IMR-90 (cell line): ENCODE results near the gene CYP46A1. TPM values are rescaled to one million over a fixed set of nuclear protein-coding genes. Genes with fewer than 3 reads are reported as not detected.

Experiments
- ATAC-seq: fragments of 200-7000 bp; cut with Tn5 transposase; 2 replicates; pipeline ENCODE4 v1.9.1; 2020; ENCODE audit warnings: low read depth, mild to moderate bottlenecking, moderate library complexity
- BruUV-seq: library from RNA; stranded (reverse); fragments of 400-500 nt; replicated peaks from 2 replicates; lab custom pipeline; 2021; lab: Mats Ljungman, UMichigan
- CTCF ChIA-PET: fragments of 300-600 bp; formaldehyde crosslinking; extraction: SDS; loops from one replicate; lab custom pipeline; 2021; ENCODE audit warnings: antibody characterized with exemption; lab: Yijun Ruan, JAX
- POLR2A ChIA-PET: fragments of 300-600 bp; sonication (Branson Sonifier 250); formaldehyde crosslinking; loops from one replicate; lab custom pipeline; 2022; ENCODE audit warnings: antibody characterized with exemption; ENCODE audit not compliant: unreplicated experiment; lab: Charles Lee
- DNase-seq: peaks from one replicate; pipeline ENCODE4 v3.0.0; 2013
- H2AFZ ChIP-seq: replicated peaks from 2 replicates; pipeline ENCODE3; 2013; ENCODE audit warnings: low read length, mild to moderate bottlenecking; ENCODE audit not compliant: poor library complexity
- H2AK5ac ChIP-seq: 2 replicates; pipeline ENCODE4 v1.6.1; 2013; ENCODE audit warnings: low read depth, low read length, inconsistent platforms
- H2AK9ac ChIP-seq: replicated peaks from 2 replicates; pipeline ENCODE3; 2013; ENCODE audit warnings: mild to moderate bottlenecking, low read depth, low read length, moderate library complexity; ENCODE audit not compliant: poor library complexity
- H2BK120ac ChIP-seq: 2 replicates; pipeline ENCODE4 v1.6.1; 2013; ENCODE audit warnings: low read depth, low read length, inconsistent platforms
- H2BK15ac ChIP-seq: 3 replicates; pipeline ENCODE4 v1.6.1; 2013; ENCODE audit warnings: low read depth, low read length, inconsistent platforms
- H2BK20ac ChIP-seq: 2 replicates; pipeline ENCODE4 v1.6.1; 2013; ENCODE audit warnings: low read depth, mild to moderate bottlenecking, inconsistent platforms, low read length, moderate library complexity
- H2BK5ac ChIP-seq: 2 replicates; pipeline ENCODE4 v1.6.1; 2013; ENCODE audit warnings: mild to moderate bottlenecking, low read depth, low read length, inconsistent platforms; ENCODE audit not compliant: poor library complexity, severe bottlenecking
- H3K14ac ChIP-seq: replicated peaks from 2 replicates; pipeline ENCODE4 v1.6.1; 2013; ENCODE audit warnings: low read depth, low read length, inconsistent platforms
- H3K18ac ChIP-seq: 2 replicates; pipeline ENCODE4 v1.6.1; 2013; ENCODE audit warnings: low read depth, low read length, control low read depth
- H3K23ac ChIP-seq: 2 replicates; pipeline ENCODE4 v1.6.1; 2013; ENCODE audit warnings: low read depth, low read length, inconsistent platforms
- H3K27ac ChIP-seq: 2 replicates; pipeline ENCODE4 v1.5.1; 2013; ENCODE audit warnings: mild to moderate bottlenecking, control low read depth, low read length; ENCODE audit not compliant: insufficient read depth
- H3K27me3 ChIP-seq: 2 replicates; pipeline ENCODE4 v1.6.1; 2013; ENCODE audit warnings: low read length; ENCODE audit not compliant: control insufficient read depth, insufficient read depth
- H3K36me3 ChIP-seq: 2 replicates; pipeline ENCODE4 v1.6.1; 2013; ENCODE audit warnings: low read length, mixed read lengths; ENCODE audit not compliant: control insufficient read depth, insufficient read depth
- H3K4ac ChIP-seq: 2 replicates; pipeline ENCODE4 v1.6.1; 2013; ENCODE audit warnings: low read depth, low read length, inconsistent platforms
- H3K4me1 ChIP-seq: 2 replicates; pipeline ENCODE4 v1.6.1; 2013; ENCODE audit warnings: low read length, mixed read lengths; ENCODE audit not compliant: control insufficient read depth, insufficient read depth
- H3K4me2 ChIP-seq: 2 replicates; pipeline ENCODE4 v1.6.1; 2013; ENCODE audit warnings: low read depth, mild to moderate bottlenecking, control low read depth, low read length, moderate library complexity
- H3K4me3 ChIP-seq: 2 replicates; pipeline ENCODE4 v1.5.1; 2013; ENCODE audit warnings: low read depth, mild to moderate bottlenecking, control low read depth, low read length, moderate library complexity; ENCODE audit not compliant: insufficient read depth
- H3K56ac ChIP-seq: 2 replicates; pipeline ENCODE4 v1.6.1; 2013; ENCODE audit warnings: low read length, inconsistent platforms; ENCODE audit not compliant: insufficient read depth; ENCODE audit errors: extremely low read depth
- H3K79me1 ChIP-seq, 2 experiments: 2 replicates each; pipeline ENCODE4 v1.6.1; 2013; ENCODE audit warnings: low read length in 2 of 2, inconsistent platforms in 1 of 2, low read depth in 1 of 2
- H3K9ac ChIP-seq: 2 replicates; pipeline ENCODE4 v1.6.1; 2013; ENCODE audit warnings: low read depth, low read length, control low read depth
- H3K9me1 ChIP-seq: 2 replicates; pipeline ENCODE4 v1.6.1; 2013; ENCODE audit warnings: low read length, inconsistent platforms; ENCODE audit not compliant: insufficient read depth
- H3K9me3 ChIP-seq: 2 replicates; pipeline ENCODE4 v1.6.1; 2013; ENCODE audit warnings: low read length; ENCODE audit not compliant: control insufficient read depth, insufficient read depth
- H4K20me1 ChIP-seq: 2 replicates; pipeline ENCODE4 v1.6.1; 2013; ENCODE audit warnings: low read length, inconsistent platforms; ENCODE audit not compliant: insufficient read depth
- H4K5ac ChIP-seq: 2 replicates; pipeline ENCODE4 v1.6.1; 2013; ENCODE audit warnings: mild to moderate bottlenecking, low read depth, low read length, control low read depth
- H4K8ac ChIP-seq, 2 experiments: 2 replicates each; pipeline ENCODE4 v1.6.1; 2013; ENCODE audit warnings: low read depth in 2 of 2, low read length in 2 of 2, control low read depth in 1 of 2, inconsistent platforms in 1 of 2
- H4K91ac ChIP-seq: 2 replicates; pipeline ENCODE4 v1.6.1; 2013; ENCODE audit warnings: low read depth, low read length, inconsistent platforms; ENCODE audit not compliant: insufficient read depth
- CEBPB ChIP-seq: IDR thresholded peaks from 2 replicates; pipeline ENCODE4 v1.6.1; 2012; ENCODE audit warnings: low read depth, low read length, improper control_type of control experiment
- CHD1 ChIP-seq: IDR thresholded peaks from 2 replicates; pipeline ENCODE4 v1.6.1; 2012; ENCODE audit warnings: low read depth, low read length, improper control_type of control experiment
- CTCF ChIP-seq: conservative IDR thresholded peaks from 2 replicates; pipeline ENCODE4 v1.5.1; 2012; ENCODE audit warnings: mild to moderate bottlenecking, low read depth, low read length, improper control_type of control experiment
- ELK1 ChIP-seq: fragments of 150-350 bp; IDR thresholded peaks from 2 replicates; pipeline ENCODE4 v1.6.1; 2016; ENCODE audit warnings: low read depth, mild to moderate bottlenecking, low read length, moderate library complexity, borderline replicate concordance
- NFE2L2 ChIP-seq: fragments of 150-350 bp; IDR thresholded peaks from 2 replicates; pipeline ENCODE4 v1.6.1; 2016; ENCODE audit warnings: low read depth, mild to moderate bottlenecking, low read length
- POLR2A ChIP-seq: IDR thresholded peaks from 2 replicates; pipeline ENCODE4 v1.6.1; 2012; ENCODE audit warnings: mild to moderate bottlenecking, low read depth, low read length
- RFX5 ChIP-seq: IDR thresholded peaks from 2 replicates; pipeline ENCODE4 v1.8.0; 2012; ENCODE audit warnings: low read depth, mild to moderate bottlenecking, low read length, moderate library complexity
- WGBS, 2 experiments: methylation state at CpG; one replicate each; pipeline versions ENCODE4 v1.1.5 to v1.1.7; 2013; ENCODE audit warnings: missing lambda C conversion rate in 2 of 2; ENCODE audit not compliant: insufficient read length in 1 of 2; ENCODE audit errors: extremely low coverage in 2 of 2; 5-methylcytosine and 5-hydroxymethylcytosine counted together
- dilution Hi-C: fragments of 300-500 bp; cut with HindIII; formaldehyde crosslinking; loops from one replicate; pipeline ENCODE4 v1.14.3; 2018; ENCODE audit warnings: low sequenced_read_pairs; ENCODE audit not compliant: unreplicated experiment
- in situ Hi-C: fragments of 300-500 bp; cut with MboI; formaldehyde crosslinking; loops from 3 replicates; pipeline ENCODE4 v1.14.3; 2019; ENCODE audit warnings: low sequenced_read_pairs, inconsistent platforms, mixed read lengths
- intact Hi-C: fragments of 100-400 bp; cut with micrococcal nuclease; formaldehyde crosslinking; loops from 2 replicates; pipeline ENCODE4 v1.10.0; 2022
- polyA plus RNA-seq, 3 experiments: library from polyadenylated mRNA; depleted of rRNA; stranded (reverse); fragments of >200 nt; gene quantifications; 2 replicates each; pipeline ENCODE4 v1.2.3, GENCODE V29; 2012; ENCODE audit warnings: low replicate concordance in 1 of 3
- total RNA-seq: library from RNA; depleted of rRNA; stranded (reverse); fragments of >200 nt; gene quantifications from 2 replicates; pipeline ENCODE4 v1.2.3, GENCODE V29; 2012

The CYP46A1 gene
- total and polyA plus RNA-seq, 2 of the 4 experiments (the other 2 are of a cell fraction), result 0.18 to 0.31 TPM

- Histone ChIP-seq H3K27ac (no peak overlapping the region), H3K4ac (peak overlapping the region; percentile 80), H3K9me1 (peaks cover 5% of the 10 kb centered on the region; the same call in 1 of the 2 replicates), H2BK120ac (peak overlapping the region; percentile 84), H4K20me1 (no peaks in the 10 kb centered on the region), H2BK15ac (peak overlapping the region; percentile 75; the same call in 2 of the 3 replicates), H3K23ac (no peak overlapping the region), H2AK9ac (peak overlapping the region; percentile 89), H3K4me3 (no peak overlapping the region), H3K79me1 (no peaks in the 10 kb centered on the region), H4K5ac (0 out of 2 replicates have a peak overlapping the region, but pooled peaks have one; percentile 32), H3K4me2 (peak overlapping the region; percentile 46), H3K36me3 (no peaks in the 10 kb centered on the region), H2AFZ (peak overlapping the region; percentile 90), H4K8ac (peak overlapping the region; percentile 31 to 85; a peak in 1 of 4 replicates), H3K9me3 (no peaks in the 10 kb centered on the region), H3K14ac (no peak overlapping the region), H2AK5ac (peak overlapping the region; percentile 67), H2BK20ac (peak overlapping the region; percentile 46; the same call in 1 of the 2 replicates), H4K91ac (peak overlapping the region; percentile 83; the same call in 1 of the 2 replicates), H2BK5ac (no peak overlapping the region), H3K56ac (0 out of 2 replicates have a peak overlapping the region, but pooled peaks have one; percentile 1), H3K18ac (no peak overlapping the region), H3K4me1 (peaks cover 3% of the 10 kb centered on the region; the same call in 1 of the 2 replicates), H3K9ac (peak overlapping the region; percentile 2; the same call in 1 of the 2 replicates), H3K27me3 (peaks cover under 1% of the 10 kb centered on the region; the same call in 1 of the 2 replicates)
- in situ Hi-C loops (no loop called here), intact Hi-C loops (loop anchor here (1.0 to 5.0 kb wide), 3 partner anchors 64 to 154 kb away; no protein-coding TSS in a partner anchor), dilution Hi-C loops (no loop called here)
- no peak for TF ChIP-seq RFX5
- no peak for TF ChIP-seq CTCF
- no peak for TF ChIP-seq ELK1
- no peak for TF ChIP-seq CEBPB
- no peak for TF ChIP-seq CHD1
- no peak for TF ChIP-seq NFE2L2
- no peak for TF ChIP-seq POLR2A
- CTCF ChIA-PET, result interaction anchor here (0.6 to 1.6 kb wide), 8 partner anchors 10 to 153 kb away, joined by 3 to 6 read pairs (median 3); no protein-coding TSS in a partner anchor
- WGBS, 2 experiments, result no CpG with 5 or more reads among the region's 13 CpGs
- no TSS peak for BruUV-seq
- DNase-seq, result no peak
- POLR2A ChIA-PET, result no interaction called here
- ATAC-seq, result no peak
Observed at GRCh38 chr14:99730876-99731546, 46.9 kb downstream of the CYP46A1 start.
